Stomach (tissue), 4 donors: ENCODE data around the gene PDGFRB.

Source experiments
- EP300 ChIP-seq: sonication (generic); formaldehyde crosslinking; IDR thresholded peaks from one replicate; pipeline ENCODE4 v1.6.1; 2017; ENCODE audit warnings: antibody characterized with exemption
- POLR2A ChIP-seq, 4 donors: fragments of 450-650 bp; IDR thresholded peaks; one replicate each; pipeline ENCODE4 v1.6.1; 2016; ENCODE audit warnings: antibody characterized with exemption in 4 of 4, control low read depth in 2 of 4, mild to moderate bottlenecking in 1 of 4, moderate library complexity in 1 of 4
- TF ChIP-seq, protein P1 (sequence below), 7 experiments: fragments of 450-650 bp in 4 of 7; fragments of 200-600 bp in 3 of 7; sonication (generic) in 3 of 7; IDR thresholded peaks; one replicate each; pipeline ENCODE4 v1.5.1; 2016 to 2019; ENCODE audit warnings: antibody characterized with exemption in 7 of 7, control low read depth in 2 of 7, mild to moderate bottlenecking in 1 of 7

DNA sequence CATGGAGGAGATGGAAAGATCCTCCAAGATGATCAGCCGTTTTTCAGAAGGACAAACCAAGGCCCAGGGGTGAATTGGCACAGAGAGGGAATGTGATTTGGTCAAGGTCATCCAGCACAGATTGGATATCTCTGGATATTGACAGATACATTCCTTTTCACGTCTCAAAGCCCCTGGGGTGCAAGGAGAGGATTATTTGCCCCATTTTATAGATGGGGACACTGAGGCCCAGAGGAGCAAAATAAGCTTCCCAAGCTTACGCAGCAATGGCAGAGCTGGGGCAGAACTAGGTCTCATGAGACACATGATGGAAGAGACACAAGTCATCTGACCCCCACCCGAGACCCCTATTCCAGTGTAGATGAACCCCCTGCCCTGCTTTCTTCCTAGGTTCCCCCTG, 895 bp upstream of the PDGFRB start:
- TF ChIP-seq, protein P1, sequence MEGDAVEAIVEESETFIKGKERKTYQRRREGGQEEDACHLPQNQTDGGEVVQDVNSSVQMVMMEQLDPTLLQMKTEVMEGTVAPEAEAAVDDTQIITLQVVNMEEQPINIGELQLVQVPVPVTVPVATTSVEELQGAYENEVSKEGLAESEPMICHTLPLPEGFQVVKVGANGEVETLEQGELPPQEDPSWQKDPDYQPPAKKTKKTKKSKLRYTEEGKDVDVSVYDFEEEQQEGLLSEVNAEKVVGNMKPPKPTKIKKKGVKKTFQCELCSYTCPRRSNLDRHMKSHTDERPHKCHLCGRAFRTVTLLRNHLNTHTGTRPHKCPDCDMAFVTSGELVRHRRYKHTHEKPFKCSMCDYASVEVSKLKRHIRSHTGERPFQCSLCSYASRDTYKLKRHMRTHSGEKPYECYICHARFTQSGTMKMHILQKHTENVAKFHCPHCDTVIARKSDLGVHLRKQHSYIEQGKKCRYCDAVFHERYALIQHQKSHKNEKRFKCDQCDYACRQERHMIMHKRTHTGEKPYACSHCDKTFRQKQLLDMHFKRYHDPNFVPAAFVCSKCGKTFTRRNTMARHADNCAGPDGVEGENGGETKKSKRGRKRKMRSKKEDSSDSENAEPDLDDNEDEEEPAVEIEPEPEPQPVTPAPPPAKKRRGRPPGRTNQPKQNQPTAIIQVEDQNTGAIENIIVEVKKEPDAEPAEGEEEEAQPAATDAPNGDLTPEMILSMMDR (IDR thresholded peaks at IDR 0.05), result no peak
- TF ChIP-seq POLR2A (IDR thresholded peaks at IDR 0.05), result no peak
- no peak for TF ChIP-seq EP300
